NCI-H774 (cell line): ENCODE results near the gene NOG.

Experiments
- DNase-seq: peaks from one replicate; lab custom pipeline; 2025; lab: John Stamatoyannopoulos, UW

The NOG gene

GRCh38 chr17:56637254-56637653, 43.8 kb downstream of the NOG start:
- DNase-seq = no peak

DNA sequence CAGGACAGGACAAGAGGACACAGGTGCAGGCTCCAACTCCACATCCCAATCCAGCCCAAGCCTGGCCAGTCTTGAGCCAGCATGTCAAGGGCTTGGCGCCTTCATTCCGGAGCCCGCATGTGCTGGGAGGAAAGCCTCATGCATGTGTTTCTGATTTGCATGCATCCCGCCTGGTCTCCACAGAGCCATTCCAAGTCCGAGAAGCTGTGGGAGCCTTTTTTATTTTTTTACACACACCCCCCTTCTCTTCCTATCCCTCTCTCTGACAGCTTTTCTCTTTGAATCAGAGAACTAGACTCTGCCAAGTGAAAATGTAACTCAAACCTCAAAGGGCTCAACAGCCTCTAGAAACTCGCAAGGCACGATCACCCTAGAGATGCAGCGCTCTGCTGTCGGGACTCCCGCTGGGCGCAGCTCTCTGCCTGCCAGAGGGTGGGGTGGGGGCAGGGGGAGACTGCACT, 45.1 kb downstream of the NOG start:
- no peak for DNase-seq

DNA sequence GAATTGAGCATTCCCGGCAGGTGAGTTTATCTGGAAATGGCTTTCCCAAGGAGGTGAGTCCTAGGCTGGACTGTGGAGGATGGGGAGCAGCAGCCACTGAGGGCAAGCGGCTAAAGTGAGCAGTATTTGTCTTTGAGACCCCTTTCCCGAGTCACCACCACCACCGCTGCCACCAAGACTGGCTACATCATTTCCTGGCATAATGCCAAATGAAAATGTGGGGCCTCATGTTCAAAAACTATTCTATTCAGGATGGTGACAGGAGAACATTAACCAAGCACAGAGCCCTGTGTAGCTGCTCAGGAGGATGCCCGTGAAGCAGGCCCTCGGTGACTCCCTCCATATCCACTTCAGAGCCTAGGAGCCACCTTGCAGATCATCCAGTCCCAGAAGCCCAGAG, 46.0 kb downstream of the NOG start:
- DNase-seq = no peak

DNA sequence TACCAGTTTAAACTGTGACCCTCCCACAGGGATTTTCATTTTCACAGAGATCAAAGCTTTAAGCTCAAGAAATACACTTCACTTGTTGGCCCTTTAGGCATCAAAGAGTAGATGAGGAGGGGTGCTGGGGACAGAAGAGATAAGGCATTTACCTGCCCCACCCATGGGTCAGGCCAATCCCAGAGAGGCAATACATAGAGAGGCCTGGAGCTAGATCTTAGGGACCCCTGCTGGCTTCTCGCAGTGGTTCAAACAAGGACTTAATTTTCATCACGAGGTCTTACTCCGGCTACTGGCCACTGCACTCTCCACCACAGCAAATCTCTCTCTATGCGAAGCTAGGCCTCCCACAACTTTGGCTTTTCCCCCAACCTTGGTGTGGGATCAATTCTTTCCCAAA, 46.6 kb downstream of the NOG start:
- DNase-seq = no peak

DNA sequence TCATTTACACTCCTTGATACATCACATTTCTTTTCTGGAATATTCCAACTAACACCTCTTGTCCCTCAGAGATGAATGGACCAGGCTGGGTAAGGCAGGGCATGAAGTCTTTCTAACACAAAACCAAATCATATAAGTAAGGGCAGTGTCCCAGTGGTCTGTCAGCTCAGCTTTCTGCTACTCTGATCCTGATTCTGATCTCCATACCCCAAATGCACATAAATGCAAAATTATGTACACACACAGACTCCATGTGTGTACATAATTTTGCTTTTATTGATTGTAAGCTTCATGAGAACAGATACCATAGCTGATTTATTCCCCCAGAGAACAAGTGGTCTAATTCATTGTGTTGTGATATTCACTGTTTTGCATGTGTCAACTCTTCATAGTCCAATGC, 47.9 kb downstream of the NOG start:
- DNase-seq = no peak

DNA sequence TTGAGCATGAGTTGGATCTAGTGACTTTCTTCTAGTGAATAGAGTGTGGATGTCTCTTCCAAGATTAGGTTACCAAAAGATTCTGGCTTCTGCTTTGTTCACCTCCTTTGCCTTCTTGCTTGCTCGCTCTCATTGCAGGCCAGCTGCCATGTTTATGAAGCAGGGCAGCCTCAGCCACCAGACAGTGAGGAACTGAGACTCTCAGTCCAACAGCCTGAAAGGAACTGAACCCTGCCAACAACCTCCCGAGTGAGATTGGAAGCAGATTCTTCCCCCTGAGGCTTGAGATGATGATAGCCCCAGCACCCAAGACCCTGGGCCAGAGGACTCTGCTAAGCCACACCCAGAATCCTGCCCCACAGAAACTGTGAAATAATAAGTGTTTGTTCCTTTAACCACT, 48.4 kb downstream of the NOG start:
- no peak for DNase-seq

GRCh38 chr17:56642424-56642823, 48.9 kb downstream of the NOG start:
- DNase-seq = no peak
